Measurements from ENCODE around the gene UGP2.
A peak's percentile ranks its signal among the peaks of the same experiment; 100 is the strongest.

The UGP2 gene

GRCh38 chr2:63866009-63866709 is 24.5 kb downstream of the UGP2 start:
- DNase-seq = no peak

- DNase-seq = no peak
Measured at GRCh38 chr2:63870679-63871078, 29.0 kb downstream of the UGP2 start.

GRCh38 chr2:63871864-63872263 is 30.2 kb downstream of the UGP2 start:
- no peak for DNase-seq

- DNase-seq = no peak
Measured at GRCh38 chr2:63872571-63873328, 31.1 kb downstream of the UGP2 start.

- DNase-seq = no peak
Measured at GRCh38 chr2:63874204-63875130, 32.8 kb downstream of the UGP2 start.

GRCh38 chr2:63875131-63875527 is 33.4 kb downstream of the UGP2 start:
- DNase-seq = no peak

GRCh38 chr2:63875559-63876245 is 34.0 kb downstream of the UGP2 start:
- no peak for DNase-seq

GRCh38 chr2:63876311-63876710 is 34.6 kb downstream of the UGP2 start:
- no peak for DNase-seq

GRCh38 chr2:63878486-63878885 is 36.8 kb downstream of the UGP2 start:
- no peak for DNase-seq

- DNase-seq = no peak
Measured at GRCh38 chr2:63879876-63880433, 38.3 kb downstream of the UGP2 start.

GRCh38 chr2:63880625-63881024 is 38.9 kb downstream of the UGP2 start:
- no peak for DNase-seq

- DNase-seq = no peak
Measured at GRCh38 chr2:63881205-63881604, 39.5 kb downstream of the UGP2 start.

- no peak for DNase-seq
Measured at GRCh38 chr2:63882395-63883105, 40.9 kb downstream of the UGP2 start.

- no peak for DNase-seq
Measured at GRCh38 chr2:63886445-63886844, 44.7 kb downstream of the UGP2 start.

GRCh38 chr2:63888053-63888452 is 46.4 kb downstream of the UGP2 start:
- DNase-seq = no peak

GRCh38 chr2:63888490-63889402 is 47.0 kb downstream of the UGP2 start:
- peak; percentile 20 for DNase-seq

- no peak for DNase-seq
Measured at GRCh38 chr2:63890678-63891077, 49.0 kb downstream of the UGP2 start.

- no peak for DNase-seq
Measured at GRCh38 chr2:63891488-63892030, 49.9 kb downstream of the UGP2 start.

- no peak for DNase-seq
Measured at GRCh38 chr2:63893163-63893562, 51.5 kb downstream of the UGP2 start.

GRCh38 chr2:63894167-63894566 is 52.5 kb downstream of the UGP2 start:
- DNase-seq = no peak
